Measurements from ENCODE around the gene ELP1.
A peak's percentile ranks its signal among the peaks of the same experiment; 100 is the strongest.

Gene ELP1

DNA sequence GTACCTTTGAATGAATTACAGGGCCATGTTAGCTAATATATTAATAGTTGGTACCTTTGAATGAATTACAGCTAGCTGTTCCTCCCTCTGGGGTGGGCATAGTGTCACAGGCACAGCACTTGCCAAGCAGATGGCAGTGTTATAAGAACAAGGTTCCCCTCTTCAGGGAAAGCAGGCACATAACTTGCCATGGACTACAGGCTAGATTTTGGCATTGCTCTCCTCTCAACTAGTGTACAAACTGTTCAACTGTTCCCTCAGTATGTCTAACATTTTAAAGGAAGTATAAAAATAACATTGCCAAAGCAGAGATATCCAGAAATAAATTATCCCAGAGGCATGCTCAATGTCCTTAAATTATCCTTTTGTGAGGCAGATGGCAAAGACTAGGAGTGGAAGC is 34.0 kb upstream of the ELP1 start:
- H3K4me3 ChIP-seq (replicated peaks; ENCODE audit: low read depth, low read length), result no peak overlapping the region
- no peak for DNase-seq (ENCODE audit: low read depth)
- no peak for TF ChIP-seq CTCF (IDR thresholded peaks at IDR 0.05; ENCODE audit: low read length, missing control alignments)

- DNase-seq (ENCODE audit: low read depth), result peak; percentile 52
- no peak overlapping the region for H3K4me3 ChIP-seq (replicated peaks; ENCODE audit: low read depth, low read length)
- no peak for TF ChIP-seq CTCF (IDR thresholded peaks at IDR 0.05; ENCODE audit: low read length, missing control alignments)
Observed at GRCh38 chr9:108963459-108964143, 29.7 kb upstream of the ELP1 start.

DNA sequence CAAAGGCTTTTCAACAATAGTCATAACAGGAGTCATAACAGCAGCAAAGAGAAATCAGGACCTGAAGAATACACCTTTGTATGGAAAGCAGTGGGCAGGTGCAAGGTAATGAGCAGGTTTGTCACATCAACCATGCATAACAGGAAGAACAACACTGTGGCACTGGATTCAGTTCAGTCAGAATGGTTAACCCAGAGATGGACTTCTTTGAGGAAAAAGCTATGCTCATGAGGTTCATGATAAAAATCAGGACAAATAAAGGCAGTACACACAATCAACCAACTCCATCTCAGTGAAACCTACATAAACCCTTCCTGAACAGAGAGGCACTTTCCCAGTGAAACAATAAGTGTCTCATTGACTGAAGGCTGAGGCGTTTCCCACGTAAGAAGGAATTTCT is 27.2 kb upstream of the ELP1 start:
- no peak for TF ChIP-seq CTCF (IDR thresholded peaks at IDR 0.05; ENCODE audit: low read length, missing control alignments)
- H3K4me3 ChIP-seq (replicated peaks; ENCODE audit: low read depth, low read length), result no peak overlapping the region
- no peak for DNase-seq (ENCODE audit: low read depth)

- no peak for DNase-seq (ENCODE audit: low read depth)
- TF ChIP-seq CTCF (IDR thresholded peaks at IDR 0.05; ENCODE audit: low read length, missing control alignments), result no peak
- H3K4me3 ChIP-seq (replicated peaks; ENCODE audit: low read depth, low read length), result no peak overlapping the region
Observed at GRCh38 chr9:108960331-108960730, 26.4 kb upstream of the ELP1 start.

DNA sequence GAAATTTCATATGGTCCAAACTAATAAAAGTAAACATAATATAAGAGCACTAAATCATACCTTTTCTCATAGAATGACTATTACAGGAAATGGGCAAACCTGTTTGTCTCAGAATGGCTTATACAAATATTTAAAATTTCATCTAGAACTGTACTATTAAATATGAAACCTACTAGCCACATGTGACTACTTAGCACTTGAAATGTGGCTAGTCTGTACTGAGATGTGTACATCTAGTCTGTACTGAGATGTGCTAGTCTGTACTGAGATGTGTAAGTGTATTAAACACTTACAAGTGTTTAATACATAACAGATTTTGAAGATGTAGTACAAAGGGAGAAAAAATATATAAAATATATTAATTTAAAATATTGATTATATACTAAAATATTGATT is 22.7 kb upstream of the ELP1 start:
- DNase-seq (ENCODE audit: low read depth), result no peak
- TF ChIP-seq CTCF (IDR thresholded peaks at IDR 0.05; ENCODE audit: low read length, missing control alignments), result no peak

GRCh38 chr9:108956022-108956630 is 22.2 kb upstream of the ELP1 start:
- no peak for TF ChIP-seq CTCF (IDR thresholded peaks at IDR 0.05; ENCODE audit: low read length, missing control alignments)
- H3K4me3 ChIP-seq (replicated peaks; ENCODE audit: low read depth, low read length), result no peak overlapping the region
- no peak for DNase-seq (ENCODE audit: low read depth)

More for the DNA sequence above, 22.7 kb upstream of the ELP1 start:
- no peak overlapping the region for H3K4me3 ChIP-seq (replicated peaks; ENCODE audit: low read depth, low read length)

All from fibroblast of pulmonary artery (primary cell).